HG03159 (cell line): ENCODE measurements around the gene HIVEP3.

Experiments used
- ATAC-seq: cut with Tn5 transposase; IDR thresholded peaks from one replicate; pipeline ENCODE4 v1.9.1; 2021; ENCODE audit warnings: mild to moderate bottlenecking, moderate library complexity; ENCODE audit not compliant: unreplicated experiment

Gene HIVEP3

GRCh38 chr1:41510531-41511238, 408.0 kb downstream of the HIVEP3 start:
- ATAC-seq = no peak

GRCh38 chr1:41509270-41509671, 409.5 kb downstream of the HIVEP3 start:
- ATAC-seq = no peak

- ATAC-seq = no peak
Measured at GRCh38 chr1:41508290-41508689, 410.4 kb downstream of the HIVEP3 start.

GRCh38 chr1:41507836-41508235, 410.9 kb downstream of the HIVEP3 start:
- ATAC-seq = no peak

- no peak for ATAC-seq
Measured at GRCh38 chr1:41507110-41507720, 411.5 kb downstream of the HIVEP3 start.

- no peak for ATAC-seq
Measured at GRCh38 chr1:41504114-41505035, 414.3 kb downstream of the HIVEP3 start.

- no peak for ATAC-seq
Measured at GRCh38 chr1:41503538-41504113, 415.1 kb downstream of the HIVEP3 start.

- no peak for ATAC-seq
Measured at GRCh38 chr1:41502912-41503311, 415.8 kb downstream of the HIVEP3 start.

- no peak for ATAC-seq
Measured at GRCh38 chr1:41501581-41501980, 417.1 kb downstream of the HIVEP3 start.

GRCh38 chr1:41500781-41501518, 417.8 kb downstream of the HIVEP3 start:
- no peak for ATAC-seq

- ATAC-seq = no peak
Measured at GRCh38 chr1:41500378-41500777, 418.3 kb downstream of the HIVEP3 start.

- ATAC-seq = no peak
Measured at GRCh38 chr1:41499591-41499990, 419.1 kb downstream of the HIVEP3 start.

GRCh38 chr1:41498804-41499203, 419.9 kb downstream of the HIVEP3 start:
- no peak for ATAC-seq

- no peak for ATAC-seq
Measured at GRCh38 chr1:41498391-41498790, 420.3 kb downstream of the HIVEP3 start.

- ATAC-seq = no peak
Measured at GRCh38 chr1:41497461-41498030, 421.2 kb downstream of the HIVEP3 start.

- no peak for ATAC-seq
Measured at GRCh38 chr1:41497056-41497440, 421.7 kb downstream of the HIVEP3 start.

GRCh38 chr1:41496080-41497055, 422.4 kb downstream of the HIVEP3 start:
- no peak for ATAC-seq

GRCh38 chr1:41495210-41495948, 423.3 kb downstream of the HIVEP3 start:
- ATAC-seq = no peak
